NB4 (cell line): ENCODE measurements around the gene TSPAN32.
A peak's percentile ranks its signal among the peaks of the same experiment; 100 is the strongest.

Experiments used
- DNase-seq: peaks from one replicate; pipeline ENCODE4 v3.0.0; 2010; ENCODE audit warnings: low read depth
- H3K4me3 ChIP-seq: one replicate; pipeline ENCODE4 v1.5.1; 2011; ENCODE audit warnings: mild to moderate bottlenecking, low read depth, low read length, moderate library complexity
- CTCF ChIP-seq: IDR thresholded peaks from one replicate; pipeline ENCODE4 v1.5.1; 2012; ENCODE audit warnings: low read depth, low read length
- MAX ChIP-seq: IDR thresholded peaks from 2 replicates; pipeline ENCODE4 v1.6.1; 2011; ENCODE audit warnings: low read depth, low read length
- MYC ChIP-seq: IDR thresholded peaks from 2 replicates; pipeline ENCODE4 v1.6.1; 2011; ENCODE audit warnings: low read depth, low read length
- POLR2A ChIP-seq: IDR thresholded peaks from 2 replicates; pipeline ENCODE4 v1.6.1; 2011; ENCODE audit warnings: mild to moderate bottlenecking; ENCODE audit not compliant: insufficient read length; ENCODE audit errors: extremely low read depth

Gene TSPAN32

GRCh38 chr11:2270322-2271076 is 31.3 kb upstream of the TSPAN32 start, which contains the start of gene ASCL2:
ASCL2 (minus strand) TSS chr11:2270588; CDS start chr11:2270332, 256 bp downstream.
- DNase-seq = peak; percentile 45
- no peak for TF ChIP-seq POLR2A
- no peak for TF ChIP-seq MYC
- TF ChIP-seq CTCF = no peak
- no peak for TF ChIP-seq MAX
- peak within 1 kb of the TSS; percentile 28 for H3K4me3 ChIP-seq

GRCh38 chr11:2271077-2271326 is 30.8 kb upstream of the TSPAN32 start:
- no peak for DNase-seq
- TF ChIP-seq MAX (no peak), MYC (no peak), POLR2A (no peak)
- H3K4me3 ChIP-seq = no peak overlapping the region

- TF ChIP-seq CTCF = no peak
- TF ChIP-seq MAX = no peak
- no peak for TF ChIP-seq MYC
- TF ChIP-seq POLR2A = no peak
- no peak overlapping the region for H3K4me3 ChIP-seq
- no peak for DNase-seq
These were observed 30.2 kb upstream of the TSPAN32 start for GRCh38 chr11:2271327-2272227.

- TF ChIP-seq MAX (no peak), POLR2A (no peak), CTCF (no peak), MYC (no peak)
- H3K4me3 ChIP-seq = no peak overlapping the region
- no peak for DNase-seq
These were observed 29.4 kb upstream of the TSPAN32 start for GRCh38 chr11:2272228-2272945.

- no peak overlapping the region for H3K4me3 ChIP-seq
- no peak for DNase-seq
- TF ChIP-seq POLR2A (no peak), MYC (no peak), CTCF (no peak), MAX (no peak)
These were observed 28.9 kb upstream of the TSPAN32 start for GRCh38 chr11:2272946-2273280.
